OCI-LY3 (cell line): Measurements from ENCODE around the gene GIPC2.

Experiments used
- H2AFZ ChIP-seq: fragments of 200-600, 300-600 bp; shearing (Covaris generic); 2 replicates; pipeline ENCODE4 v1.6.0; 2014; ENCODE audit warnings: antibody characterized with exemption, low read depth, low read length
- H3K27ac ChIP-seq: fragments of 200-600, 300-600 bp; sonication (generic); 2 replicates; pipeline ENCODE4 v1.5.1; 2014; ENCODE audit warnings: mild to moderate bottlenecking, low read length, moderate library complexity, mixed read lengths
- H3K27me3 ChIP-seq: fragments of 200-600, 300-600 bp; sonication (generic); 2 replicates; pipeline ENCODE4 v1.6.1; 2014; ENCODE audit warnings: low read depth, low read length, mixed read lengths
- H3K36me3 ChIP-seq: fragments of 200-600, 300-600 bp; sonication (generic); replicated peaks from 2 replicates; pipeline ENCODE3; 2014; ENCODE audit warnings: low read depth, low read length, mixed read lengths
- H3K4me1 ChIP-seq: fragments of 300-600, 200-600 bp; sonication (generic); 2 replicates; pipeline ENCODE4 v1.6.1; 2014; ENCODE audit warnings: low read length, mixed read lengths
- H3K4me2 ChIP-seq: fragments of 200-600, 300-600 bp; sonication (generic); 2 replicates; pipeline ENCODE4 v1.6.1; 2014; ENCODE audit warnings: low read length, mixed read lengths
- H3K4me3 ChIP-seq: fragments of 300-600, 200-600 bp; sonication (generic); 2 replicates; pipeline ENCODE4 v1.5.1; 2014; ENCODE audit warnings: antibody characterized with exemption, mild to moderate bottlenecking, low read length, moderate library complexity
- H3K79me2 ChIP-seq: fragments of 300-600, 200-600 bp; shearing (Covaris generic); 2 replicates; pipeline ENCODE4 v1.6.1; 2014; ENCODE audit warnings: mild to moderate bottlenecking, low read length, mixed read lengths
- H3K9ac ChIP-seq: fragments of 300-600, 200-600 bp; shearing (Covaris generic); 2 replicates; pipeline ENCODE4 v1.6.0; 2014; ENCODE audit warnings: mild to moderate bottlenecking, low read length, moderate library complexity
- H3K9me3 ChIP-seq: fragments of 200-600, 300-600 bp; shearing (Covaris generic); 2 replicates; pipeline ENCODE4 v1.6.1; 2014; ENCODE audit warnings: low read length, mixed read lengths; ENCODE audit not compliant: insufficient read depth
- H4K20me1 ChIP-seq: fragments of 200-600, 300-600 bp; sonication (generic); 2 replicates; pipeline ENCODE4 v1.6.1; 2016; ENCODE audit warnings: low read length, mixed read lengths; ENCODE audit not compliant: insufficient read depth
- EZH2phosphoT487 ChIP-seq: fragments of 200-600 bp; shearing (Covaris generic); IDR thresholded peaks from 2 replicates; pipeline ENCODE4 v1.6.1; 2018; ENCODE audit warnings: antibody characterized with exemption, mixed run types, low read depth
- TF ChIP-seq, protein P1 (sequence below): fragments of 200-600, 300-600 bp; sonication (generic); IDR thresholded peaks from 2 replicates; pipeline ENCODE4 v1.5.1; 2014; ENCODE audit warnings: antibody characterized with exemption, low read length, low read depth

GIPC2 gene

DNA sequence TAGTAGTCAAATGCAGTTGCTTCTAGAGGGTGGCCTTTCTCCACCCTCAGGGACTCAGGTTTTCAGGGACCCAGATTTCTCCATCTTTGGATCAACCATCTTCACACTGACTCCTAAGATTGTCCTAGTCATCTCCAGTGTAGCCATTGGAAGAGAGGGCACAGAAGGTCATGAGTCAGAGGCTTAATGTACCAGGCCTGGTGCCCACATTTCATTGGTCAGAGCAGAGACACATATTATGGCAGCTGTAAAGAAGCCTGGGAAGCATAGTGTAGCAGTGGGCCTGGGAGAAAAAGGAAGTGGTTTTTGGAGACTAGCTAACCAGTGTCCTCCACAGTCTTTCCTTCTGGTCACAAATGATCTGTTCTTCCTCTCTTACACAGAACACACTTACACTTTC, 122.5 kb downstream of the GIPC2 start:
- Histone ChIP-seq H2AFZ (no peak overlapping the region), H3K36me3 (no peaks in the 10 kb centered on the region), H3K9ac (no peak overlapping the region), H3K4me1 (no peaks in the 10 kb centered on the region), H3K9me3 (no peaks in the 10 kb centered on the region), H3K4me2 (no peak overlapping the region), H4K20me1 (no peaks in the 10 kb centered on the region), H3K27ac (no peak overlapping the region), H3K27me3 (no peaks in the 10 kb centered on the region), H3K4me3 (no peak overlapping the region), H3K79me2 (no peaks in the 10 kb centered on the region)
- TF ChIP-seq EZH2phosphoT487 = no peak
- TF ChIP-seq, protein P1, sequence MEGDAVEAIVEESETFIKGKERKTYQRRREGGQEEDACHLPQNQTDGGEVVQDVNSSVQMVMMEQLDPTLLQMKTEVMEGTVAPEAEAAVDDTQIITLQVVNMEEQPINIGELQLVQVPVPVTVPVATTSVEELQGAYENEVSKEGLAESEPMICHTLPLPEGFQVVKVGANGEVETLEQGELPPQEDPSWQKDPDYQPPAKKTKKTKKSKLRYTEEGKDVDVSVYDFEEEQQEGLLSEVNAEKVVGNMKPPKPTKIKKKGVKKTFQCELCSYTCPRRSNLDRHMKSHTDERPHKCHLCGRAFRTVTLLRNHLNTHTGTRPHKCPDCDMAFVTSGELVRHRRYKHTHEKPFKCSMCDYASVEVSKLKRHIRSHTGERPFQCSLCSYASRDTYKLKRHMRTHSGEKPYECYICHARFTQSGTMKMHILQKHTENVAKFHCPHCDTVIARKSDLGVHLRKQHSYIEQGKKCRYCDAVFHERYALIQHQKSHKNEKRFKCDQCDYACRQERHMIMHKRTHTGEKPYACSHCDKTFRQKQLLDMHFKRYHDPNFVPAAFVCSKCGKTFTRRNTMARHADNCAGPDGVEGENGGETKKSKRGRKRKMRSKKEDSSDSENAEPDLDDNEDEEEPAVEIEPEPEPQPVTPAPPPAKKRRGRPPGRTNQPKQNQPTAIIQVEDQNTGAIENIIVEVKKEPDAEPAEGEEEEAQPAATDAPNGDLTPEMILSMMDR = no peak

- Histone ChIP-seq H4K20me1 (no peaks in the 10 kb centered on the region), H2AFZ (no peak overlapping the region), H3K4me2 (no peak overlapping the region), H3K27ac (no peak overlapping the region), H3K36me3 (no peaks in the 10 kb centered on the region), H3K9ac (no peak overlapping the region), H3K4me1 (no peaks in the 10 kb centered on the region), H3K4me3 (no peak overlapping the region), H3K9me3 (no peaks in the 10 kb centered on the region), H3K79me2 (no peaks in the 10 kb centered on the region), H3K27me3 (no peaks in the 10 kb centered on the region)
- TF ChIP-seq, protein P1 = no peak
- TF ChIP-seq EZH2phosphoT487 = no peak
Observed at GRCh38 chr1:78170859-78171258, 125.1 kb downstream of the GIPC2 start.

GRCh38 chr1:78171736-78172590, 126.2 kb downstream of the GIPC2 start:
- no peak overlapping the region for H3K4me2 ChIP-seq
- H3K27me3 ChIP-seq = no peaks in the 10 kb centered on the region
- H3K4me3 ChIP-seq = no peak overlapping the region
- no peaks in the 10 kb centered on the region for H3K36me3 ChIP-seq
- H3K4me1 ChIP-seq = no peaks in the 10 kb centered on the region
- H3K27ac ChIP-seq = no peak overlapping the region
- no peak overlapping the region for H3K9ac ChIP-seq
- H2AFZ ChIP-seq = no peak overlapping the region
- H4K20me1 ChIP-seq = no peaks in the 10 kb centered on the region
- no peak for TF ChIP-seq EZH2phosphoT487
- TF ChIP-seq, protein P1 = no peak
- H3K9me3 ChIP-seq = no peaks in the 10 kb centered on the region
- no peaks in the 10 kb centered on the region for H3K79me2 ChIP-seq

DNA sequence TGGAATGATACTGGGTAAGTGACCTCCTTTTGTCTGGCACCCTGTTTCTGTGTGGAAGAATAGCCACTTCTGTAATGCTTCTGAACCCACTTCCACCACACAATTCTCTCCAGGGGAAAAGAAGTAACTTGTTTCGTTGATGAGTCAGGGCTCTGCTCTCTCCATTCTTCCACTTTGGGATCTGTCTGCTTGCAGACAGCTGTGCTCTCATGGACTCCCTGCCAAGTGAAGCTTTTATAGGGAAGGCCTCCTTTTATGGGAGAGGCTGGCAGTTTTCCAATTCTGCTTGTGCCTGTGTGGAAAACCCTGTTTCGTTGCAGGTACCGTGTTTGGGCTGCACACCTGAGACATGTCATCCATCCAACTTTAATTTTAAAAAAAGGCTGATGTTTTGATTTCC, 130.7 kb downstream of the GIPC2 start:
- Histone ChIP-seq H3K27ac (no peak overlapping the region), H3K4me3 (no peak overlapping the region)
- TF ChIP-seq, protein P1 = no peak
- no peak for TF ChIP-seq EZH2phosphoT487

More for the DNA sequence above, 130.7 kb downstream of the GIPC2 start:
- Histone ChIP-seq H4K20me1 (no peaks in the 10 kb centered on the region), H3K9ac (no peak overlapping the region), H3K27me3 (no peaks in the 10 kb centered on the region), H2AFZ (no peak overlapping the region), H3K36me3 (no peaks in the 10 kb centered on the region), H3K79me2 (no peaks in the 10 kb centered on the region), H3K9me3 (no peaks in the 10 kb centered on the region), H3K4me1 (no peaks in the 10 kb centered on the region), H3K4me2 (no peak overlapping the region)
